GM21737 (cell line): ENCODE data around the gene SLC35B3.
"Not testable (repeated sequence)": the region's sequence is repeated elsewhere in the genome, so short reads cannot be mapped to it uniquely, and the experiment has no call there.

ENCODE experiments used
- ATAC-seq: cut with Tn5 transposase; IDR thresholded peaks from one replicate; pipeline ENCODE4 v1.9.1; 2021; ENCODE audit warnings: mild to moderate bottlenecking, moderate library complexity; ENCODE audit not compliant: unreplicated experiment

Gene SLC35B3

GRCh38 chr6:8415280-8415679 is 20.1 kb downstream of the SLC35B3 start:
- ATAC-seq: no peak

GRCh38 chr6:8414844-8415243 is 20.5 kb downstream of the SLC35B3 start:
- no peak for ATAC-seq

GRCh38 chr6:8405946-8406345 is 29.4 kb downstream of the SLC35B3 start:
- ATAC-seq: not testable (repeated sequence)

- ATAC-seq: no peak
These were observed 32.8 kb downstream of the SLC35B3 start for GRCh38 chr6:8402546-8402945.

DNA sequence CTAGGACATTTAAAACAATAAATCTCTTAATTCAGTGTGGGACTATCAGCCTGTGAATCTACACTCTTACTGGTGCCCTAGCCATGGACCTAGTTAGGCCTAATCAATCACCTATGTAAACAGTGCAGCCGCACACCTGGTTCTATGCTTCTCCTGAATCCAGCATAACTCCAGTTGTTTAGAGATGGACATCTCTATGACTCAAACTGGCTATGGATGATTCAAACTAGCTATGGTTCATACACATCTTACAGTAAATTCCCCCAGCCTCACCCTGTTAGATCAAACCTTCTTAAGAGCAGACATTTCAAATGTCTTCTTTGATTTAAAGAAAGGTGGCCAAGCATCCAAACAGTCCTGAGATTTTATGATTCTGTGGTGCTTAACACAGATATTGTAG is 34.7 kb downstream of the SLC35B3 start:
- no peak for ATAC-seq

- no peak for ATAC-seq
These were observed 42.8 kb downstream of the SLC35B3 start for GRCh38 chr6:8392569-8392968.

DNA sequence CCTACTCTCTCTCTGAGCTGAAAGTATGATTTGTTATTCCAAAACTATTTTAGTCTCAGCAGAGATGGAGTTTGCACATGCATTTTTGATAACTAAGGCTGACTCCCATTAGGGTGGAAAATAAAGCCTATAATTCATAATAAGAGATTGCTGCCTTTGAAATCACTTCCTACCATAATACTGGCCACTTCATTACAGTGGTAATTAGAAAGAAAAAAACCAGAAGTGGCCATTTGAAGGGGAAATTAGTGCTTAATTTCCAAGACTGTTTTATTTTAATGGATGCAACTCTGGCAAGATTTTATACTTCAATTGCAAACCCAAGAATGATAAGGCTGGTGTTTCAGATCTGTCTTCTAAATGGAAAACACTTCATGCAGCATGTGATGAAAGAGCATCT is 43.4 kb downstream of the SLC35B3 start:
- ATAC-seq: no peak

- ATAC-seq: no peak
These were observed 46.1 kb downstream of the SLC35B3 start for GRCh38 chr6:8389036-8389818.

DNA sequence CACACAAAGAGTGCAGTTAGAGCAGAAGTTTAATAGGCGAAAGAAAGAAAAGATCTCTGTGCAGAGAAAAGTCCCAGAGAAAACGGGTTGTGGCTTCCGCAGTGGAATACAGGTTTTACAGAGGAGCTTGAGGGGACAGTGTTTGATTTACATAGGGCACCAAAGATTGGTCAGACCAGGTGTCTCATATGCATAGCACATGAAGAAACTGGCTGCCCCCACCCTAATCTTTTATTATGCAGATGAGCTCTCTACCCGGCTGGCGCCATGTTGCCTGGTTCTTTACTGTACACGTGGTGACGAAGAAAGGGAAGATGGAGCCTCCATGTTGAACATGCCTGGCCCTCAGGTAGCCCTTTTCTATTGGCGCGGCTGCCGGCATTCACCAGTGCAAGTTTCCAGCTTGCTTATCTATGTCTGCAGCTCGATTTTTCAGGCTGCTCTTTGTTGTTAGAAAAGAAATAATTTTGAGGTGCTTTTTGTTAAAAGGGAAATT is 47.4 kb downstream of the SLC35B3 start:
- no peak for ATAC-seq

GRCh38 chr6:8383584-8383983 is 51.8 kb downstream of the SLC35B3 start:
- ATAC-seq: no peak

DNA sequence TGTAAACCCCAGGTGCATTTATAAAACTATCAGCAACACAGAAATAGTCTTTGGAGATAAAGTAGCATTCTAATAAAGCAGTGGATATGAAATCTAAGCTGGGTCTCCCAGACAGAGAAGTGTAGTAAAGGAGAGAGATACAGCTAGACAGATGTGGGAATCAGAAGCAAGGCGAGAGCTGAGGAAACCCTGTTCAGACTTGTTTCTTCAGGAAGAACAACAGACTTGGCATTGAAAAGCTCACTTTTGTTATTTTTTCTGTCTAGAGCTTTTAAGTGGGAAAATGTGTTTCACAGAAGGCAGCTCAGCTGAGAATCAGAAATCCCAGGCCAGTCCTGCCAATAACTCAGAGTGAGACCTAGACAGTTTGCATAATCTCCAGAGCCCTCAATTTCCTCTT is 52.9 kb downstream of the SLC35B3 start:
- ATAC-seq: no peak

DNA sequence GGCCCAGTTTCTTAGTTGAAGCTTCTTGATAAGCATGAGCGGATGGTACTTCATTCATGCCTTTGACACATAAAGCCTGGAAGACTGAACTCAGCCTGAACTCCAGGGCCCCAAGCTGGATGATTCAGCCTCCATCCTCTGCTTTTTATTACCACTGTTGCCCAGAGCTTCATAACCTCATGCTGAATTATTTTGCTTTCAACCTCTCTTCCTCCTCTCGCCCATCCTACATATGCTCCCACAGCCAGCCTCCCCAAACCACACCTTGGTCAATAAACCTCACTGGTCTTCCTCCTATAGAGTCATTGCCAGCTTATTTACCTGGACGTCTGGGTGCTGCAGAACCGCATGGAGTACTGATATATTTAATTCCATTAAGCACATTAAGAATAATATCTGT is 59.4 kb downstream of the SLC35B3 start:
- no peak for ATAC-seq
